Left renal pelvis (tissue), 4 donors: ENCODE results near the gene STX16. TPM values are rescaled to one million over a fixed set of nuclear protein-coding genes. Genes with fewer than 3 reads are reported as not detected.

ENCODE experiments used
- DNase-seq, 4 donors: peaks; one replicate each; pipeline ENCODE4 v3.0.0-alpha.2; 2013; ENCODE audit warnings: low read depth in 4 of 4, low spot score in 3 of 4
- polyA plus RNA-seq, 4 donors: library from polyadenylated mRNA; unstranded; fragments of 120-200 nt; gene quantifications; one replicate each; pipeline ENCODE4 v1.2.1, GENCODE V29; 2013; ENCODE audit not compliant: insufficient read length in 4 of 4

The STX16 gene
- polyA plus RNA-seq, 4 donors = 46.5 to 81.7 (median 66.6) TPM

- no peak for DNase-seq
Measured at GRCh38 chr20:58673119-58673518, 22.0 kb downstream of the STX16 start.

- no peak for DNase-seq
Measured at GRCh38 chr20:58675146-58675584, 24.1 kb downstream of the STX16 start.

DNA sequence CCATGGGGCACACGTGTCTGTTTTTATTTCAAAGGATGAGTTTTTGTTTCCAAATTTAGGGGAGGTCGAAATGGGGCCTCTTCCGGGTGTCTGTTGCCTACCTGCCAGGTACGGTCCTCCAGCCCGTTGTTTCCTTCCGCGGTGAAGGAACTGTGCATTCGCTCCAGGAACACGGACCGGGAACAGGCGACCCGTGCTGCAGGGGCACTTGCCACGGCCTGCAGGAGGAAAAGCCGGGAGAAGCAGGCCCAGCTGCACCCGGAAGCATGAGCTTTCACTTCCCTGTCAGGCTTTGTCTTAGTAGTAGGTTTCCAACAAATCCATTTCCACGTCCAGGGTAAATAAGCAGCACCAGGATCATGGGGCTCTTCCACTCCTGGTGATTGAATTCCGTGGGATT lies 24.6 kb downstream of the STX16 start:
- no peak for DNase-seq

DNA sequence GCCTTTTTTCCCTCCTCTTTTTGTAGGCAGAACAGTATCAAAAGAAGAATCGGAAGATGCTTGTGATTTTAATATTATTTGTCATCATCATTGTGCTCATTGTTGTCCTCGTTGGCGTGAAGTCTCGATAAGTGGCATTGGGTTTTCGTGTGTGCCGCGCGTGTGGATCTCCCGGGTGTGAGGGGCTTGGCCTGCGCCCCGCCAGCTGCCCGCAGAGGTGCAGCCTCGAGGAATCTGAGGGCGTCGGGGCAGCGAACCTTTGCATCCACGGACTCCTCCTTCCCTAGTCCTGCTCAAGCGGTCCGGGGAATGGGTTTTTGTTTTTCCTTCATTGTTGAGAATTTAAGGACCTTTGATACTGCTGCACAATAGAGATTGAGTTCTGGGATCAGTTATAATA lies 25.1 kb downstream of the STX16 start:
- DNase-seq = no peak

GRCh38 chr20:58677079-58677604 lies 26.1 kb downstream of the STX16 start:
- no peak for DNase-seq

DNA sequence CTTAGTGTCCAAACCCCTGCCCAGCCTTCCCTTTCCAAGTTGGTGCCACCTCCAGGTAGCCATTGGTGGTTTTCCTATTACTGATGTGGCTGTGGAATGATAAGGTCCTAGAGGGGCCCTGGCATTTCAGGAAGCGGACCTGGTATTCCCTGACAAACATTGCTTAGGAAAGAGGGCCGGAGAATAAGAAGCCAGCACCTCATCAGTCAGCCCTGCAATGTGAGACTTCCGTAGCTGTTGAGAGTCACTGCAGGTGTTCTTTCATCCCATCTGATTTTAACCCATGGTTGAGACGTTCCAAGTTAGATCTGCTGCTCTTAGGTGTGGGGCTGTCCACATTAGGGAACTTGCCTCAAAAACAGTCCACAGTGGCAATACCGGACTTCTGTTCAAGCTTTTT lies 26.7 kb downstream of the STX16 start:
- DNase-seq = no peak

GRCh38 chr20:58678806-58679205 lies 27.7 kb downstream of the STX16 start:
- no peak for DNase-seq

DNA sequence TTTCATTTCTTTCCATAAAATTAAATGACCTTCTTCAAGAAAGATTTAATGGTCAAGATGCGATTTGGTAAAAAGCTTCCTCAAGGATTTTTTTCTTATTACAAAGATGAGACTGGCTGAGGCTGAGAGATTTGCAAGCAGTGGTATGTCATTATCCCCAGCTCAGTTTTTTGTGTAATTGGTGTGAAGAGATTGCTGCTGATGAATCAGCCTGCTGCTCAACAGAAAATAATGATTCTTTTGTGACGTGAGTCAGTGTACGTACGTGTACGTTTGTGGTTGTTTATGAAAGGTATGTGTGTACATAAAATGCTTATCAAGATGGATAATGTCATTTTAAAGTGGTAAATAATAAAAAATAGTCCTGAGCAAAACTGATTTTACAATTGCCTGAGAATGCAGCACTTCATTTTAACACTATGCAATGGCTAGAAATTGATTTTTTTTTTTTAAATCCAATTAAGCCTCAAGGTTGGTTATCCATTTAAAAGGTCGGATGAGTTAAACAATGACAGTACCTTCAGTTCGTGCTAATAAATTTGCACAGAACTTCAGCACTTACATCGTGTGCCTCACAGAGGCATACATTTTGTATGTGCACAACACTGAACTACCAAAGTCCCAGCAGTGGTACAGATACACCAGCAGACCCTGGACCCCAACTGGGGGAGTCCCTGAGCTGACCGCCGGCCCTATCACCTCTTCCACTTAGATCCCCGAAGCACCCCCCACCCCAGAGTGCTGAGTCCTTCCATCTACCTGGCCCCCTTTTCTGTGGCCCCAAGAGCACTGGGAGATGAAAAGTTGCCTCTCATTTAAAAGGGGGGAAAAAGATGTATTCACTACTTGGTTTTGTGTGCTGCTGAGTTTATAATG lies 31.8 kb downstream of the STX16 start:
- no peak for DNase-seq

DNA sequence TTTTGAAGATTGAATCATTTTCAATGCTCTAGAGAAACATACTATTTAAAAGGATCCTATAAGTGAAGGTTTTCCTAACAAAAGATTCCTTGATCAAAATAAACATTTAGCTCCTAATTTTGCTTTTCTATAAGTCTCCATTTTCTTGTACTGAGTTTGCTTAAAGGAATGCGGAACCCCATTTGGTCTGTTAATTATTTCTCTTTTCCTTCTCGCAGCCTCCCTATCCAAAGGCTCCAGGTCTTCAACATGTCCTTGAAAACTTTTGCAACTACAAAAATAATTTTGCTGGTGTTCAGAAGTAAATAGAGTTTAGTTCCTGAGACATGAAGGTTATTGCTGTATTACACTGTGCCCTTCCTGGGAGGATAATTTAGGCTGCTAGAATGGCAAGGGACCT lies 33.2 kb downstream of the STX16 start:
- DNase-seq = no peak

DNA sequence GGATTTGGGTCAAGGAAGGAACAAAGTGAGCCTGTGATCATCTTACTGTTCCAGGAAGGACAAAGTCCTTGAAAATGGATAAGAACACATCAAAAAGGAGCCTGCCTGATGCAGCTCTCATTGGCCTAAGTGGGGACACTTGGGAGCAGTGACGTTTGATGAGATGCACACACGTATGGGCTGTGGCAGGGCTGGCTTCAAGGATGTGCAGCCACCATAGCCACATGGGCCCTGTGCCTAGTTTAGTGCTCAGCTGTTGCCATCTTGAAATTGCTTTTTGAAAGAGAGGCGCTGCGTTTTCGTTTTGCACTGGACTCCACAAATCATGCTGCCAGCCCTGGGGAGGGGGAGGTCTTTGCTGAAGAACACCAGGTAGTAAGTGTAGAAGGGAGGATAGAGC lies 34.9 kb downstream of the STX16 start:
- DNase-seq = no peak

GRCh38 chr20:58688414-58688813 lies 37.3 kb downstream of the STX16 start:
- no peak for DNase-seq

DNA sequence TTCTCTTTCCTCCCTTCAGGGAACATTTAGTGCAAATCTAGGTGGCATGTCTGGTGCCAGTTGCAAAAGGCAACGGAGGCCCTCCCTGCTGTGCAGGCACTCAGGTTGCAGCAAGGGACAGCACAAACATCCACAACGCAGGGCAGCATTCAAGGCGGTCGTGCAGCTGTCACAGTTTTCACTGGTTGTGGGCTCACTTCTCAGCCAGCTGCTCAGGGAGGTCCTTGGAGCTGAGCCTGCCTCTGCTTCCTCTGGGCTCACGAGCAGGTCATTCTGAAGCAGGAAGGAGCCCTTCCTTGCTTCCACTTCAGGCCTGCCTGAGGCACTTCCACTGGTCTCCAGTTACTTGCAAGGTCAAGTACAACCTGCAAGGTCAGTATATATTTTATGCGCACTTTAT lies 37.8 kb downstream of the STX16 start:
- no peak for DNase-seq

- no peak for DNase-seq
Measured at GRCh38 chr20:58690396-58691135, 39.5 kb downstream of the STX16 start.

- DNase-seq = no peak
Measured at GRCh38 chr20:58691773-58692578, 40.9 kb downstream of the STX16 start.

DNA sequence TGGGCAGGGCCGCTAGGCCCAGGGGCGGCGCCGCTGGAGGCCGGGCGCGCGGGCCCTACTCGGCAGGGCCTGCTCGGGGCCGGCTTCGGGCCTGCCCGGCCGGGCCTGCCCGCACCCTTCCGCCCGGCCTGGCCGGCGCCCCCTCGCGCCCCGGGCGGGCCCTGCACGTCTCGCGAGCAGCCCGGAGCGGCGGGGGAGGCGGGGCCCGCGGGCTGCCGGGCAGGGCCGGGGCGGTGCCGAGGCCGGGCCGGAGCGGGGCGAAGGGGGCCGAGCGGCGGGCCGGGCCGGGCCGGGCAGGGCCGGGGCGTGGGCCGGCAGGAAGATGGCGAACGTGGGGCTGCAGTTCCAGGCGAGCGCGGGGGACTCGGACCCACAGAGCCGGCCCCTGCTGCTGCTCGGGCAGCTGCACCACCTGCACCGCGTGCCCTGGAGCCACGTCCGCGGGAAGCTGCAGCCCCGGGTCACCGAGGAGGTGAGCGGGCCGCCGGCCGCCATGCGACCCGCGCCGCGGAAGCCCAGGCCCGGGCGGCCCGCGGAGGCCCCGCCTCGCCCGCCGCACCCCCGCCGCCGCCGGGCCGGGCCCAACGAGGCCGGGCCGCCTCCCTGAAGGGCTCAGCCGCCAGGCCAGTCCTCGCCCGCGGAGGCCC lies 41.6 kb downstream of the STX16 start, which contains the start of gene NPEPL1:
NPEPL1 (plus strand) TSS at position 222 of the 647 bp plus-strand sequence; CDS start at position 323, 101 bp downstream.
- DNase-seq = no peak

GRCh38 chr20:58693226-58694006 lies 42.3 kb downstream of the STX16 start:
- DNase-seq = no peak

GRCh38 chr20:58694241-58695083 lies 43.4 kb downstream of the STX16 start:
- no peak for DNase-seq

GRCh38 chr20:58695084-58695722 lies 44.1 kb downstream of the STX16 start:
- DNase-seq = no peak
